ENCODE data around the gene PRDM16. TPM values are rescaled to one million over a fixed set of nuclear protein-coding genes. Genes with fewer than 3 reads are reported as not detected.
"Not testable (repeated sequence)": the region's sequence is repeated elsewhere in the genome, so short reads cannot be mapped to it uniquely, and the experiment has no call there.

The PRDM16 gene
- total RNA-seq, 4 donors from 2014 or later, result 5.9 to 41.7 (median 11.2) TPM

- Histone ChIP-seq H3K36me3 (no peaks in the 10 kb centered on the region), H3K9me3 (peaks cover 0 to 13% (median 0%) of the 10 kb centered on the region in 4 donors), H3K4me3 (no peak overlapping the region), H3K4me1 (peaks cover 0 to 48% (median 0%) of the 10 kb centered on the region in 4 donors), H3K27me3 (peaks cover 0 to 2% of the 10 kb centered on the region in 2 donors), H3K27ac (peak overlapping the region in 2 of 4 donors; percentile 17 to 43)
- TF ChIP-seq EP300 (IDR thresholded peaks at IDR 0.05) (no peak), POLR2A (IDR thresholded peaks at IDR 0.05) (no peak)
- TF ChIP-seq, protein P1, sequence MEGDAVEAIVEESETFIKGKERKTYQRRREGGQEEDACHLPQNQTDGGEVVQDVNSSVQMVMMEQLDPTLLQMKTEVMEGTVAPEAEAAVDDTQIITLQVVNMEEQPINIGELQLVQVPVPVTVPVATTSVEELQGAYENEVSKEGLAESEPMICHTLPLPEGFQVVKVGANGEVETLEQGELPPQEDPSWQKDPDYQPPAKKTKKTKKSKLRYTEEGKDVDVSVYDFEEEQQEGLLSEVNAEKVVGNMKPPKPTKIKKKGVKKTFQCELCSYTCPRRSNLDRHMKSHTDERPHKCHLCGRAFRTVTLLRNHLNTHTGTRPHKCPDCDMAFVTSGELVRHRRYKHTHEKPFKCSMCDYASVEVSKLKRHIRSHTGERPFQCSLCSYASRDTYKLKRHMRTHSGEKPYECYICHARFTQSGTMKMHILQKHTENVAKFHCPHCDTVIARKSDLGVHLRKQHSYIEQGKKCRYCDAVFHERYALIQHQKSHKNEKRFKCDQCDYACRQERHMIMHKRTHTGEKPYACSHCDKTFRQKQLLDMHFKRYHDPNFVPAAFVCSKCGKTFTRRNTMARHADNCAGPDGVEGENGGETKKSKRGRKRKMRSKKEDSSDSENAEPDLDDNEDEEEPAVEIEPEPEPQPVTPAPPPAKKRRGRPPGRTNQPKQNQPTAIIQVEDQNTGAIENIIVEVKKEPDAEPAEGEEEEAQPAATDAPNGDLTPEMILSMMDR (IDR thresholded peaks at IDR 0.05), result no peak
- no peak for DNase-seq (ENCODE audit: low spot score in 2 of 2)
- WGBS, 2 donors, result 48 to 71% methylated on average over 26 to 28 of the region's 28 CpGs
Observed at GRCh38 chr1:3237994-3238702, 169.1 kb downstream of the PRDM16 start.

GRCh38 chr1:3238703-3239278, 169.8 kb downstream of the PRDM16 start:
- TF ChIP-seq EP300 (IDR thresholded peaks at IDR 0.05) (no peak), POLR2A (IDR thresholded peaks at IDR 0.05) (no peak)
- TF ChIP-seq, protein P1 (IDR thresholded peaks at IDR 0.05), result no peak
- no peaks in the 10 kb centered on the region for H3K36me3 ChIP-seq
- H3K4me1 ChIP-seq, result peaks cover 0 to 50% (median 0%) of the 10 kb centered on the region in 4 donors
- H3K9me3 ChIP-seq, result peaks cover 0 to 13% (median 0%) of the 10 kb centered on the region in 4 donors
- DNase-seq (ENCODE audit: low spot score in 2 of 2), result no peak
- H3K27me3 ChIP-seq, result peaks cover 0 to 5% of the 10 kb centered on the region in 2 donors
- H3K27ac ChIP-seq, result peak overlapping the region in 2 of 4 donors; percentile 17 to 43
- H3K4me3 ChIP-seq, result no peak overlapping the region
- WGBS, 2 donors, result 78 to 87% methylated on average over 20 to 21 of the region's 21 CpGs

GRCh38 chr1:3239991-3240390, 171.0 kb downstream of the PRDM16 start:
- Histone ChIP-seq H3K4me1 (peaks cover 0 to 56% (median under 1%) of the 10 kb centered on the region in 4 donors), H3K27ac (peak overlapping the region in 1 of 4 donors; percentile 77), H3K9me3 (peaks cover 0 to 13% (median 0%) of the 10 kb centered on the region in 4 donors)
- not testable (repeated sequence) for DNase-seq (ENCODE audit: low spot score in 2 of 2); H3K27me3 ChIP-seq; H3K36me3 ChIP-seq; H3K4me3 ChIP-seq
- WGBS, 2 donors, result 93 to 98% methylated on average over 3 of the region's 3 CpGs

DNA sequence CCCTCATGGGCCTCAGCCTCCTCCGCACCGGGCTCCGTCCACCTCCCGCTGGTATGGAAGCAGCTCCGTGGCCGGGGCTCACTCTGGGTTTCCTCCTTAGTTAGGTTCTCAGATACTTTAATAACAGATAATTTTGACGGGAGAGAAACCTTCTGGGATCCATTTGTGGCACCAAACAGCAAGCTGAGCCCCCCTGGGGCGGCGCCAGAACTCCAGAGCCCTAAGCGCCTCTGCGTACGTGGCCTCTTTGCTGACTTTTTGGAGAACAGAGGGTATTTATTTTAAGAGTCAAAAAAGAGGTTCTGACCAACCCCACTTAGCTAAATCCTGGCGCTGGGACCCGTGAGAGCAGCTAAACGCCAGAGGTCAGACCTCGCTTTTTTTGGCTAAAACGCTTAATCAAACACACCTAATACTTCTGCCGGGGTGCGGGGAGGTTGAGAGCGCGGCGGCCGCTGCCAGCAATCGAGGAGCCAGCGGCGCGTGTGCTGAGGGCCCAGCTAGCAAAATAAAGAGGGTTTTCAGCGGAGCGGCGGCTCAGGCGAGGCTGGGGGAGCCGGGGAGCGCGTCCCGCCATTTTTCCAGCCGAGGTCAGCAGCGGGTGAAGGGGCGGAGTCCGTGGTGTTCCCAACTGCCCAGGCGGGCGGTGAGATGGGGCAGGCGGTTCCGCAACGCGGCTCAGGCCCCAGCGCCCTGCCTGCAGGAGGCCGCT, 171.7 kb downstream of the PRDM16 start:
- 45 to 48% methylated on average over 34 to 44 of the region's 47 CpGs for WGBS, 2 donors
- Histone ChIP-seq H3K4me3 (no peak overlapping the region), H3K9me3 (peaks cover 0 to 13% (median 0%) of the 10 kb centered on the region in 4 donors), H3K27ac (peak overlapping the region in 2 of 4 donors; percentile 71 to 77), H3K4me1 (peaks cover 0 to 63% (median 4%) of the 10 kb centered on the region in 4 donors), H3K27me3 (peaks cover 0 to 5% of the 10 kb centered on the region in 2 donors), H3K36me3 (no peaks in the 10 kb centered on the region)
- no peak for DNase-seq (ENCODE audit: low spot score in 2 of 2)
- TF ChIP-seq POLR2A (IDR thresholded peaks at IDR 0.05), result no peak
- peak in 1 of 2 donors; percentile 18 for TF ChIP-seq EP300 (IDR thresholded peaks at IDR 0.05)

- WGBS, 2 donors, result 72 to 76% methylated on average over 12 to 17 of the region's 17 CpGs
- peaks cover 0 to 68% (median 5%) of the 10 kb centered on the region in 4 donors for H3K4me1 ChIP-seq
- H3K4me3 ChIP-seq, result no peak overlapping the region
- H3K36me3 ChIP-seq, result no peaks in the 10 kb centered on the region
- TF ChIP-seq EP300 (IDR thresholded peaks at IDR 0.05), result no peak
- TF ChIP-seq, protein P1 (IDR thresholded peaks at IDR 0.05), result no peak
- no peak for TF ChIP-seq POLR2A (IDR thresholded peaks at IDR 0.05)
- no peak for DNase-seq (ENCODE audit: low spot score in 2 of 2)
- peaks cover 0 to 10% of the 10 kb centered on the region in 2 donors for H3K27me3 ChIP-seq
- peak overlapping the region in 2 of 4 donors; percentile 71 to 77 for H3K27ac ChIP-seq
- H3K9me3 ChIP-seq, result peaks cover 0 to 13% (median 0%) of the 10 kb centered on the region in 4 donors
Observed at GRCh38 chr1:3241236-3241550, 172.2 kb downstream of the PRDM16 start.
